ENCODE results near the gene TMPRSS7. TPM values are rescaled to one million over a fixed set of nuclear protein-coding genes. Genes with fewer than 3 reads are reported as not detected.

Gene TMPRSS7
- total RNA-seq, 1 experiment from 2014 or later, result not detected

DNA sequence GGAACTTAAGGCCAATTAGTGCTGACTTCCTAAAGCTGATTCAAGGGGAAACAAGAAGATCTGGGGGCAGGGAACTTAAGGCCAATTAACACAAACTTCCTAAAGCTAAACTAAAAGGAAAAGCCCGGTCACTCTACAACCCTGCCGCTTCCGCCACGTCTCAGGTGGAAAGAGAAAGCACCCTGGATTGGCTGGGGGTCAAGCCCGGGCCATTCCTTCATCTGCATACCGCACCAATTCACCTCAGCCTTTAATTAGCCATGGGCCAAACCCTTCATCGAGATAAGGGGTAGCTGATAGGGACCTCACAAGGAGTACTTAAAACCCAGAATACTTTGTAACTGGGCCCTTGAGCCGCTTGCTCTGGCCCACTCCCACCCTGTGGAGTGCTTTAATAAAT, 14.4 kb downstream of the TMPRSS7 start:
- H3K4me1 Mint-ChIP-seq, result peaks cover 36% of the 10 kb centered on the region
- peak; percentile 93 for ATAC-seq
- no peak overlapping the region for H3K27ac Mint-ChIP-seq
- no peaks in the 10 kb centered on the region for H3K36me3 Mint-ChIP-seq
- TF ChIP-seq CBFB (CRISPR knock-in tag; IDR thresholded peaks at IDR 0.05; ENCODE audit: low read depth), result no peak
- TF ChIP-seq, protein P1, sequence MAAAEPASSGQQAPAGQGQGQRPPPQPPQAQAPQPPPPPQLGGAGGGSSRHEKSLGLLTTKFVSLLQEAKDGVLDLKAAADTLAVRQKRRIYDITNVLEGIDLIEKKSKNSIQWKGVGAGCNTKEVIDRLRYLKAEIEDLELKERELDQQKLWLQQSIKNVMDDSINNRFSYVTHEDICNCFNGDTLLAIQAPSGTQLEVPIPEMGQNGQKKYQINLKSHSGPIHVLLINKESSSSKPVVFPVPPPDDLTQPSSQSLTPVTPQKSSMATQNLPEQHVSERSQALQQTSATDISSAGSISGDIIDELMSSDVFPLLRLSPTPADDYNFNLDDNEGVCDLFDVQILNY (CRISPR knock-in tag; IDR thresholded peaks at IDR 0.05), result no peak
- TF ChIP-seq, protein P2, sequence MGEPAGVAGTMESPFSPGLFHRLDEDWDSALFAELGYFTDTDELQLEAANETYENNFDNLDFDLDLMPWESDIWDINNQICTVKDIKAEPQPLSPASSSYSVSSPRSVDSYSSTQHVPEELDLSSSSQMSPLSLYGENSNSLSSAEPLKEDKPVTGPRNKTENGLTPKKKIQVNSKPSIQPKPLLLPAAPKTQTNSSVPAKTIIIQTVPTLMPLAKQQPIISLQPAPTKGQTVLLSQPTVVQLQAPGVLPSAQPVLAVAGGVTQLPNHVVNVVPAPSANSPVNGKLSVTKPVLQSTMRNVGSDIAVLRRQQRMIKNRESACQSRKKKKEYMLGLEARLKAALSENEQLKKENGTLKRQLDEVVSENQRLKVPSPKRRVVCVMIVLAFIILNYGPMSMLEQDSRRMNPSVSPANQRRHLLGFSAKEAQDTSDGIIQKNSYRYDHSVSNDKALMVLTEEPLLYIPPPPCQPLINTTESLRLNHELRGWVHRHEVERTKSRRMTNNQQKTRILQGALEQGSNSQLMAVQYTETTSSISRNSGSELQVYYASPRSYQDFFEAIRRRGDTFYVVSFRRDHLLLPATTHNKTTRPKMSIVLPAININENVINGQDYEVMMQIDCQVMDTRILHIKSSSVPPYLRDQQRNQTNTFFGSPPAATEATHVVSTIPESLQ (CRISPR knock-in tag; IDR thresholded peaks at IDR 0.05), result no peak
- no peak for TF ChIP-seq SP1 (CRISPR knock-in tag; conservative IDR thresholded peaks at IDR 0.05)
- TF ChIP-seq, protein P3, sequence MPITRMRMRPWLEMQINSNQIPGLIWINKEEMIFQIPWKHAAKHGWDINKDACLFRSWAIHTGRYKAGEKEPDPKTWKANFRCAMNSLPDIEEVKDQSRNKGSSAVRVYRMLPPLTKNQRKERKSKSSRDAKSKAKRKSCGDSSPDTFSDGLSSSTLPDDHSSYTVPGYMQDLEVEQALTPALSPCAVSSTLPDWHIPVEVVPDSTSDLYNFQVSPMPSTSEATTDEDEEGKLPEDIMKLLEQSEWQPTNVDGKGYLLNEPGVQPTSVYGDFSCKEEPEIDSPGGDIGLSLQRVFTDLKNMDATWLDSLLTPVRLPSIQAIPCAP (CRISPR knock-in tag; IDR thresholded peaks at IDR 0.05), result no peak
- no peak for TF ChIP-seq GTF2I (CRISPR knock-in tag; conservative IDR thresholded peaks at IDR 0.05)
- TF ChIP-seq, protein P4, sequence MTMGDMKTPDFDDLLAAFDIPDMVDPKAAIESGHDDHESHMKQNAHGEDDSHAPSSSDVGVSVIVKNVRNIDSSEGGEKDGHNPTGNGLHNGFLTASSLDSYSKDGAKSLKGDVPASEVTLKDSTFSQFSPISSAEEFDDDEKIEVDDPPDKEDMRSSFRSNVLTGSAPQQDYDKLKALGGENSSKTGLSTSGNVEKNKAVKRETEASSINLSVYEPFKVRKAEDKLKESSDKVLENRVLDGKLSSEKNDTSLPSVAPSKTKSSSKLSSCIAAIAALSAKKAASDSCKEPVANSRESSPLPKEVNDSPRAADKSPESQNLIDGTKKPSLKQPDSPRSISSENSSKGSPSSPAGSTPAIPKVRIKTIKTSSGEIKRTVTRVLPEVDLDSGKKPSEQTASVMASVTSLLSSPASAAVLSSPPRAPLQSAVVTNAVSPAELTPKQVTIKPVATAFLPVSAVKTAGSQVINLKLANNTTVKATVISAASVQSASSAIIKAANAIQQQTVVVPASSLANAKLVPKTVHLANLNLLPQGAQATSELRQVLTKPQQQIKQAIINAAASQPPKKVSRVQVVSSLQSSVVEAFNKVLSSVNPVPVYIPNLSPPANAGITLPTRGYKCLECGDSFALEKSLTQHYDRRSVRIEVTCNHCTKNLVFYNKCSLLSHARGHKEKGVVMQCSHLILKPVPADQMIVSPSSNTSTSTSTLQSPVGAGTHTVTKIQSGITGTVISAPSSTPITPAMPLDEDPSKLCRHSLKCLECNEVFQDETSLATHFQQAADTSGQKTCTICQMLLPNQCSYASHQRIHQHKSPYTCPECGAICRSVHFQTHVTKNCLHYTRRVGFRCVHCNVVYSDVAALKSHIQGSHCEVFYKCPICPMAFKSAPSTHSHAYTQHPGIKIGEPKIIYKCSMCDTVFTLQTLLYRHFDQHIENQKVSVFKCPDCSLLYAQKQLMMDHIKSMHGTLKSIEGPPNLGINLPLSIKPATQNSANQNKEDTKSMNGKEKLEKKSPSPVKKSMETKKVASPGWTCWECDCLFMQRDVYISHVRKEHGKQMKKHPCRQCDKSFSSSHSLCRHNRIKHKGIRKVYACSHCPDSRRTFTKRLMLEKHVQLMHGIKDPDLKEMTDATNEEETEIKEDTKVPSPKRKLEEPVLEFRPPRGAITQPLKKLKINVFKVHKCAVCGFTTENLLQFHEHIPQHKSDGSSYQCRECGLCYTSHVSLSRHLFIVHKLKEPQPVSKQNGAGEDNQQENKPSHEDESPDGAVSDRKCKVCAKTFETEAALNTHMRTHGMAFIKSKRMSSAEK (CRISPR knock-in tag; IDR thresholded peaks at IDR 0.05; ENCODE audit: borderline replicate concordance), result no peak
- no peak for TF ChIP-seq SMAD3 (CRISPR knock-in tag; IDR thresholded peaks at IDR 0.05; ENCODE audit: borderline replicate concordance)
- TF ChIP-seq FOXK1 (CRISPR knock-in tag; IDR thresholded peaks at IDR 0.05), result no peak
- no peak for TF ChIP-seq TEAD4 (CRISPR knock-in tag; IDR thresholded peaks at IDR 0.05)
- no peak for TF ChIP-seq NFYB (CRISPR knock-in tag; conservative IDR thresholded peaks at IDR 0.05; ENCODE audit: low read depth)
- TF ChIP-seq, protein P5, sequence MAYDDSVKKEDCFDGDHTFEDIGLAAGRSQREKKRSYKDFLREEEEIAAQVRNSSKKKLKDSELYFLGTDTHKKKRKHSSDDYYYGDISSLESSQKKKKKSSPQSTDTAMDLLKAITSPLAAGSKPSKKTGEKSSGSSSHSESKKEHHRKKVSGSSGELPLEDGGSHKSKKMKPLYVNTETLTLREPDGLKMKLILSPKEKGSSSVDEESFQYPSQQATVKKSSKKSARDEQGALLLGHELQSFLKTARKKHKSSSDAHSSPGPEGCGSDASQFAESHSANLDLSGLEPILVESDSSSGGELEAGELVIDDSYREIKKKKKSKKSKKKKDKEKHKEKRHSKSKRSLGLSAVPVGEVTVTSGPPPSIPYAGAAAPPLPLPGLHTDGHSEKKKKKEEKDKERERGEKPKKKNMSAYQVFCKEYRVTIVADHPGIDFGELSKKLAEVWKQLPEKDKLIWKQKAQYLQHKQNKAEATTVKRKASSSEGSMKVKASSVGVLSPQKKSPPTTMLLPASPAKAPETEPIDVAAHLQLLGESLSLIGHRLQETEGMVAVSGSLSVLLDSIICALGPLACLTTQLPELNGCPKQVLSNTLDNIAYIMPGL (CRISPR knock-in tag; IDR thresholded peaks at IDR 0.05), result no peak
- TF ChIP-seq ZNF232 (CRISPR knock-in tag; IDR thresholded peaks at IDR 0.05), result no peak
- TF ChIP-seq IRF2 (CRISPR knock-in tag; IDR thresholded peaks at IDR 0.05; ENCODE audit: borderline replicate concordance, low read depth), result no peak
- TF ChIP-seq, protein P6, sequence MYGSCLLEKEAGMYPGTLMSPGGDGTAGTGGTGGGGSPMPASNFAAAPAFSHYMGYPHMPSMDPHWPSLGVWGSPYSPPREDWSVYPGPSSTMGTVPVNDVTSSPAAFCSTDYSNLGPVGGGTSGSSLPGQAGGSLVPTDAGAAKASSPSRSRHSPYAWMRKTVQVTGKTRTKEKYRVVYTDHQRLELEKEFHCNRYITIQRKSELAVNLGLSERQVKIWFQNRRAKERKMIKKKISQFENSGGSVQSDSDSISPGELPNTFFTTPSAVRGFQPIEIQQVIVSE (CRISPR knock-in tag; IDR thresholded peaks at IDR 0.05; ENCODE audit: borderline replicate concordance), result no peak
- no peak for TF ChIP-seq FOXJ3 (CRISPR knock-in tag; IDR thresholded peaks at IDR 0.05; ENCODE audit: borderline replicate concordance)
- TF ChIP-seq FOXP1 (CRISPR knock-in tag; IDR thresholded peaks at IDR 0.05; ENCODE audit: borderline replicate concordance), result no peak
- TF ChIP-seq OVOL2 (CRISPR knock-in tag; IDR thresholded peaks at IDR 0.05; ENCODE audit: borderline replicate concordance), result no peak
- no peak for TF ChIP-seq RELA (CRISPR knock-in tag; IDR thresholded peaks at IDR 0.05; ENCODE audit: borderline replicate concordance)
- H3K4me3 Mint-ChIP-seq, result no peak overlapping the region
- CTCF ChIA-PET, result interaction anchor here (0.7 kb wide), 2 partner anchors 34 to 35 kb away, joined by 3 read pairs; no protein-coding TSS in a partner anchor
- POLR2A ChIA-PET, result no interaction called here
- DNase-seq (ENCODE audit: low spot score), result peak; percentile 33
- H3K27me3 Mint-ChIP-seq (ENCODE audit: low read depth), result no peaks in the 10 kb centered on the region; the same call in 1 of the 2 replicates
- no peaks in the 10 kb centered on the region for H3K9me3 Mint-ChIP-seq
